A549 (cell line): ENCODE results near the gene CCDC142. TPM values are rescaled to one million over a fixed set of nuclear protein-coding genes. Genes with fewer than 3 reads are reported as not detected.

Source experiments
- ATAC-seq, 2 experiments: fragments of 200-7000 bp in 1 of 2; fragments of >200 bp in 1 of 2; cut with Nextera tagmentation in 1 of 2; cut with Tn5 transposase in 1 of 2; 3 replicates each; pipeline versions ENCODE4 v1.8.0 to v1.9.1; 2018 to 2020; ENCODE audit warnings: mild to moderate bottlenecking in 1 of 2, moderate library complexity in 1 of 2
- CTCF ChIA-PET: fragments of 300-600 bp; sonication (Branson Sonifier 250); formaldehyde crosslinking; extraction: SDS; loops from one replicate; lab custom pipeline; 2021; ENCODE audit warnings: antibody characterized with exemption, inconsistent platforms; lab: Yijun Ruan, JAX
- POLR2A ChIA-PET: fragments of 350-600 bp; formaldehyde crosslinking; extraction: SDS; loops from one replicate; lab custom pipeline; 2021; ENCODE audit warnings: antibody characterized with exemption, inconsistent platforms; lab: Yijun Ruan, JAX
- DNase-seq, 2 experiments: peaks; one replicate each; pipeline versions ENCODE4 v3.0.0 to v3.0.0-alpha.2; 2011 to 2016; ENCODE audit warnings: low read depth in 1 of 2, low spot score in 1 of 2
- FAIRE-seq: peaks from 2 replicates; lab custom pipeline; 2011; peaks lifted over from hg19 to GRCh38; lab: Jason Lieb, UNC
- H3K27ac ChIP-seq, 2 experiments: fragments of >200 bp; sonication (Bioruptor Twin); formaldehyde crosslinking; 3 replicates each; pipeline ENCODE4 v1.5.1; 2016 to 2017
- H3K4me1 ChIP-seq: fragments of >200 bp; sonication (Bioruptor Twin); formaldehyde crosslinking; 3 replicates; pipeline ENCODE4 v1.6.1; 2016
- H3K4me2 ChIP-seq: fragments of >200 bp; sonication (Bioruptor Twin); formaldehyde crosslinking; 3 replicates; pipeline ENCODE4 v1.6.1; 2016
- H3K4me3 ChIP-seq: fragments of >200 bp; sonication (Bioruptor Twin); formaldehyde crosslinking; 3 replicates; pipeline ENCODE4 v1.5.1; 2016
- H3K9me3 ChIP-seq: fragments of >200 bp; sonication (Bioruptor Twin); formaldehyde crosslinking; 3 replicates; pipeline ENCODE4 v1.6.1; 2016
- BCL3 ChIP-seq: fragments of >200 bp; sonication (Bioruptor Twin); formaldehyde crosslinking; IDR thresholded peaks from 3 replicates; pipeline ENCODE4 v1.6.1; 2016
- BHLHE40 ChIP-seq: IDR thresholded peaks from 2 replicates; pipeline ENCODE4 v1.6.1; 2012; ENCODE audit warnings: low read depth, low read length, inconsistent platforms
- CHD2 ChIP-seq: fragments of 150-350 bp; IDR thresholded peaks from 2 replicates; pipeline ENCODE4 v1.6.1; 2014; ENCODE audit warnings: low read length; ENCODE audit not compliant: partially characterized antibody
- CTCF ChIP-seq: fragments of >200 bp; sonication (Bioruptor Twin); formaldehyde crosslinking; IDR thresholded peaks from 3 replicates; pipeline ENCODE4 v1.5.1; 2016
- EHMT2 ChIP-seq: fragments of 200-600 bp; sonication (generic); IDR thresholded peaks from 2 replicates; pipeline ENCODE4 v1.6.1; 2016; ENCODE audit warnings: antibody characterized with exemption, low read depth, mild to moderate bottlenecking, moderate library complexity
- ELK1 ChIP-seq: fragments of 150-350 bp; IDR thresholded peaks from 2 replicates; pipeline ENCODE4 v1.6.1; 2014; ENCODE audit warnings: low read depth, mild to moderate bottlenecking, low read length
- ESRRA ChIP-seq: fragments of 150-350 bp; IDR thresholded peaks from 2 replicates; pipeline ENCODE4 v1.6.1; 2014; ENCODE audit warnings: mild to moderate bottlenecking, low read length, borderline replicate concordance
- FOXS1 ChIP-seq: fragments of 250-450 bp; sonication (Bioruptor Pico); IDR thresholded peaks from 2 replicates; pipeline ENCODE4 v1.5.0; 2020; ENCODE audit warnings: mild to moderate bottlenecking, moderate library complexity
- GATA3 ChIP-seq: IDR thresholded peaks from 2 replicates; pipeline ENCODE4 v1.6.1; 2012; ENCODE audit warnings: borderline replicate concordance
- HOXB5 ChIP-seq: fragments of 250-450 bp; sonication (Bioruptor Pico); IDR thresholded peaks from 2 replicates; pipeline ENCODE4 v1.5.0; 2020; ENCODE audit warnings: mild to moderate bottlenecking, moderate library complexity
- JUN ChIP-seq, 2 experiments: fragments of >200 bp; sonication (Bioruptor Twin); formaldehyde crosslinking; IDR thresholded peaks; 2 replicates in 1 of 2; 3 replicates in 1 of 2; pipeline ENCODE4 v1.6.1; 2016 to 2017
- MAFK ChIP-seq: fragments of 450-650 bp; IDR thresholded peaks from 2 replicates; pipeline ENCODE4 v1.6.1; 2014; ENCODE audit not compliant: partially characterized antibody
- MAZ ChIP-seq: fragments of 150-350 bp; IDR thresholded peaks from 2 replicates; pipeline ENCODE4 v1.6.1; 2014; ENCODE audit warnings: antibody characterized with exemption, low read depth, low read length, borderline replicate concordance
- MYC ChIP-seq: IDR thresholded peaks from 2 replicates; pipeline ENCODE4 v1.6.1; 2012; ENCODE audit warnings: mild to moderate bottlenecking, inconsistent platforms, low read length, improper control_type of control experiment, borderline replicate concordance
- NPAS2 ChIP-seq: fragments of 250-450 bp; sonication (Bioruptor Pico); IDR thresholded peaks from 2 replicates; pipeline ENCODE4 v1.8.0; 2022; ENCODE audit warnings: mild to moderate bottlenecking, moderate library complexity, borderline replicate concordance
- PBX3 ChIP-seq: IDR thresholded peaks from 2 replicates; pipeline ENCODE4 v1.6.1; 2012
- PHF8 ChIP-seq: fragments of 200-600 bp; sonication (generic); IDR thresholded peaks from 2 replicates; pipeline ENCODE4 v1.6.1; 2016; ENCODE audit warnings: low read depth, mild to moderate bottlenecking, antibody characterized with exemption, moderate library complexity, borderline replicate concordance
- POLR2A ChIP-seq: IDR thresholded peaks from 2 replicates; pipeline ENCODE4 v1.6.1; 2012; ENCODE audit warnings: mild to moderate bottlenecking, low read length
- RARB ChIP-seq: fragments of 250-450 bp; sonication (Bioruptor Pico); IDR thresholded peaks from 2 replicates; pipeline ENCODE4 v1.8.0; 2021; ENCODE audit warnings: mild to moderate bottlenecking, moderate library complexity
- RFX5 ChIP-seq: fragments of 450-650 bp; IDR thresholded peaks from 2 replicates; pipeline ENCODE4 v1.7.1; 2014; ENCODE audit warnings: antibody characterized with exemption, mild to moderate bottlenecking, moderate library complexity
- RNF2 ChIP-seq: fragments of 200-600 bp; sonication (generic); IDR thresholded peaks from 2 replicates; pipeline ENCODE4 v1.6.1; 2016; ENCODE audit warnings: low read depth, mild to moderate bottlenecking, antibody characterized with exemption, moderate library complexity, borderline replicate concordance
- TFCP2L1 ChIP-seq: fragments of 250-450 bp; sonication (Bioruptor Pico); IDR thresholded peaks from 2 replicates; pipeline ENCODE4 v1.5.0; 2021; ENCODE audit warnings: mild to moderate bottlenecking
- ZFP36 ChIP-seq: fragments of 450-650 bp; IDR thresholded peaks from 2 replicates; pipeline ENCODE4 v1.6.1; 2014; ENCODE audit warnings: borderline replicate concordance; ENCODE audit not compliant: partially characterized antibody
- WGBS: methylation state at CpG from one replicate; pipeline ENCODE4 v1.1.6; 2017; ENCODE audit errors: missing lambda C conversion rate; 5-methylcytosine and 5-hydroxymethylcytosine counted together
- polyA plus RNA-seq, 4 experiments: library from polyadenylated mRNA; depleted of rRNA in 3 of 4; stranded (reverse); fragments of >200 nt; fragmentation: RNase III in 1 of 4; extraction: RNeasy Plus Mini Kit Qiagen cat#74134 plus additional on column Dnase treatment in 1 of 4; gene quantifications; 2 replicates in 3 of 4; 3 replicates in 1 of 4; pipeline ENCODE4 v1.2.3, GENCODE V29; 2011 to 2017
- TF ChIP-seq, protein P1 (sequence below): fragments of >200 bp; sonication (Bioruptor Twin); formaldehyde crosslinking; IDR thresholded peaks from 2 replicates; pipeline ENCODE4 v1.6.1; 2016
- TF ChIP-seq, protein P2 (sequence below): fragments of 250-450 bp; sonication (Bioruptor Pico); IDR thresholded peaks from 2 replicates; pipeline ENCODE4 v1.5.0; 2021; ENCODE audit warnings: mild to moderate bottlenecking, moderate library complexity, borderline replicate concordance

Gene CCDC142
- polyA plus RNA-seq, 2 of the 4 experiments (the other 2 are of a cell fraction): 6.8 to 12.8 TPM

DNA sequence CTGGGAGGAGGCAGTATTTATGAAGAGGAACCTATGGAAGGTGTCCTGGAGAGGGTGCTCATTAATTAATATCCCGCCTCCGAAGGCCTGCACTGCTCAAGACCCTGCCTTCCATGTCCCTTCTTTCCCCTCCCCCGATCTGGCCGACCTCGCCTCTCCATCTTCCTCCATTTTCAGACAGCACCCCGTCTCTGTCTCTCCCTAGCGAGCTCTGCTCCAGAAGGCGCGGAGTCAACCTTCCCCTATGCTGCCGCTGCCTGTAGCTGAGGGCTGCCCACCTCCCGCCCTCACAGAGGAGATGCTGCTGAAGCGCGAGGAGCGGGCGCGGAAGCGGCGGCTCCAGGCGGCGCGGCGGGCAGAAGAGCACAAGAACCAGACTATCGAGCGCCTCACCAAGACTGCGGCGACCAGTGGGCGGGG lies 25.7 kb downstream of the CCDC142 start:
- ChIA-PET POLR2A (interaction anchor here (1.5 to 3.3 kb wide), 5 partner anchors 15 to 132 kb away, joined by 3 to 37 read pairs (median 15); partner anchors contain the start of genes AUP1, CCDC142, HTRA2 and MRPL53), CTCF (interaction anchor here (0.8 to 3.7 kb wide), 8 partner anchors 9 to 132 kb away, joined by 3 to 20 read pairs (median 4); partner anchors contain the start of gene MOGS)
- 19% methylated on average over 11 of the region's 27 CpGs for WGBS
- peak overlapping the region; percentile 85 for H3K4me2 ChIP-seq
- no peaks in the 10 kb centered on the region for H3K9me3 ChIP-seq
- no peak for TF ChIP-seq FOXS1 (CRISPR knock-in tag)
- H3K4me1 ChIP-seq: peaks cover 25% of the 10 kb centered on the region
- peak overlapping the region; percentile 70 for H3K4me3 ChIP-seq
- peak; percentile 11; a peak in 4 of 6 replicates for ATAC-seq
- FAIRE-seq: no peak
- DNase-seq: no peak
- peak overlapping the region; percentile 87 to 92 for H3K27ac ChIP-seq

- Histone ChIP-seq H3K4me2 (peak within 1 kb of the TSS; percentile 85), H3K27ac (peak within 1 kb of the TSS; percentile 74 to 87), H3K4me3 (peak within 1 kb of the TSS; percentile 67), H3K4me1 (peaks cover 24% of the 10 kb centered on the region), H3K9me3 (no peaks in the 10 kb centered on the region)
- ChIA-PET CTCF (interaction anchor here (0.6 to 4.6 kb wide), 10 partner anchors 12 to 136 kb away, joined by 3 to 25 read pairs (median 4); partner anchors contain the start of genes CCDC142 and TTC31), POLR2A (interaction anchor here (0.7 to 2.2 kb wide), 8 partner anchors 10 to 626 kb away, joined by 3 to 21 read pairs (median 6); partner anchors contain the start of genes CCDC142, DQX1, MOGS and MRPL53)
- DNase-seq (peak; percentile 92 to 99), FAIRE-seq (peak; percentile 92), ATAC-seq (peak; percentile 54 to 60)
- WGBS: 3% methylated on average over 40 of the region's 40 CpGs
- TF ChIP-seq ELK1: 0 out of 2 replicates have a peak, but pooled peaks have one; percentile 26
- TF ChIP-seq GATA3: peak; percentile 36; the same call in 1 of the 2 replicates
- peak; percentile 65; the same call in 1 of the 2 replicates for TF ChIP-seq PBX3
- TF ChIP-seq CTCF: no peak
- TF ChIP-seq, protein P1, sequence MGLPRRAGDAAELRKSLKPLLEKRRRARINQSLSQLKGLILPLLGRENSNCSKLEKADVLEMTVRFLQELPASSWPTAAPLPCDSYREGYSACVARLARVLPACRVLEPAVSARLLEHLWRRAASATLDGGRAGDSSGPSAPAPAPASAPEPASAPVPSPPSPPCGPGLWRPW: no peak
- peak; percentile 78 for TF ChIP-seq MAFK
- 0 out of 2 replicates have a peak, but pooled peaks have one; percentile 41 for TF ChIP-seq ESRRA
- no peak for TF ChIP-seq RARB (CRISPR knock-in tag)
- TF ChIP-seq RFX5: peak; percentile 25; the same call in 1 of the 2 replicates
- peak; percentile 80 to 98; a peak in 4 of 5 replicates for TF ChIP-seq JUN (IDR thresholded peaks at IDR 0.05)
- TF ChIP-seq MAZ: peak; percentile 58; the same call in 1 of the 2 replicates
- no peak for TF ChIP-seq TFCP2L1 (CRISPR knock-in tag)
- TF ChIP-seq BHLHE40: no peak
- TF ChIP-seq HOXB5: peak; percentile 71; the same call in 1 of the 2 replicates
- TF ChIP-seq EHMT2: no peak
- peak; percentile 68 for TF ChIP-seq CHD2
- no peak for TF ChIP-seq NPAS2 (CRISPR knock-in tag)
- TF ChIP-seq POLR2A: peak; percentile 40; the same call in 1 of the 2 replicates
- peak; percentile 49; the same call in 1 of the 3 replicates for TF ChIP-seq BCL3
- TF ChIP-seq, protein P2, sequence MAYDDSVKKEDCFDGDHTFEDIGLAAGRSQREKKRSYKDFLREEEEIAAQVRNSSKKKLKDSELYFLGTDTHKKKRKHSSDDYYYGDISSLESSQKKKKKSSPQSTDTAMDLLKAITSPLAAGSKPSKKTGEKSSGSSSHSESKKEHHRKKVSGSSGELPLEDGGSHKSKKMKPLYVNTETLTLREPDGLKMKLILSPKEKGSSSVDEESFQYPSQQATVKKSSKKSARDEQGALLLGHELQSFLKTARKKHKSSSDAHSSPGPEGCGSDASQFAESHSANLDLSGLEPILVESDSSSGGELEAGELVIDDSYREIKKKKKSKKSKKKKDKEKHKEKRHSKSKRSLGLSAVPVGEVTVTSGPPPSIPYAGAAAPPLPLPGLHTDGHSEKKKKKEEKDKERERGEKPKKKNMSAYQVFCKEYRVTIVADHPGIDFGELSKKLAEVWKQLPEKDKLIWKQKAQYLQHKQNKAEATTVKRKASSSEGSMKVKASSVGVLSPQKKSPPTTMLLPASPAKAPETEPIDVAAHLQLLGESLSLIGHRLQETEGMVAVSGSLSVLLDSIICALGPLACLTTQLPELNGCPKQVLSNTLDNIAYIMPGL: 0 out of 2 replicates have a peak, but pooled peaks have one; percentile 55
- TF ChIP-seq ZFP36: peak; percentile 12
- no peak for TF ChIP-seq RNF2
- TF ChIP-seq PHF8: no peak; the same call in 1 of the 2 replicates
- peak; percentile 89 for TF ChIP-seq MYC
These were observed 27.9 kb downstream of the CCDC142 start, which contains the start of gene INO80B for GRCh38 chr2:74454654-74455511. Gene INO80B, plus strand, starts transcription at chr2:74455087. Its CDS starts 30 bp downstream, at chr2:74455117.
